Measurements from ENCODE around the gene SDHA. TPM values are rescaled to one million over a fixed set of nuclear protein-coding genes. Genes with fewer than 3 reads are reported as not detected.
"Not testable (repeated sequence)": the region's sequence is repeated elsewhere in the genome, so short reads cannot be mapped to it uniquely, and the experiment has no call there.

The SDHA gene
- total RNA-seq, 3 donors from 2014 or later, result 71.1 to 80.6 (median 79.5) TPM

DNA sequence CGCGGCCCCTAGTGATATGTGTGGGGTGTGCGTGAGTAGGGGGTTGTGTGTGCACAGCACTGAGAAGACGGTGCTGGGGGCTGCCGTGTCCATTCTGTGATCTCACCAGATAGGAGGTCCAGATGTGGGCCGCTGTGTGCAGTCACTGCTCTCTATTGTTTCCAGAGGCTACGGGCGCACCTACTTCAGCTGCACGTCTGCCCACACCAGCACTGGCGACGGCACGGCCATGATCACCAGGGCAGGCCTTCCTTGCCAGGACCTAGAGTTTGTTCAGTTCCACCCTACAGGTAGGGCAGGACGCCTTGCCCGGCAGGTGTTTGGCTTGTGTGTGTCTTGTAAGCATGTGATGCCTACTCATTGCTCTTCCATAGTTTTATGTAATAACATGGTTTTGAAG is 12.6 kb downstream of the SDHA start:
- Histone ChIP-seq H3K27me3 (no peaks in the 10 kb centered on the region), H3K4me3 (no peak overlapping the region), H3K36me3 (no peaks in the 10 kb centered on the region), H3K9me3 (no peaks in the 10 kb centered on the region), H3K4me1 (no peaks in the 10 kb centered on the region), H3K27ac (no peak overlapping the region)
- TF ChIP-seq, protein P1, sequence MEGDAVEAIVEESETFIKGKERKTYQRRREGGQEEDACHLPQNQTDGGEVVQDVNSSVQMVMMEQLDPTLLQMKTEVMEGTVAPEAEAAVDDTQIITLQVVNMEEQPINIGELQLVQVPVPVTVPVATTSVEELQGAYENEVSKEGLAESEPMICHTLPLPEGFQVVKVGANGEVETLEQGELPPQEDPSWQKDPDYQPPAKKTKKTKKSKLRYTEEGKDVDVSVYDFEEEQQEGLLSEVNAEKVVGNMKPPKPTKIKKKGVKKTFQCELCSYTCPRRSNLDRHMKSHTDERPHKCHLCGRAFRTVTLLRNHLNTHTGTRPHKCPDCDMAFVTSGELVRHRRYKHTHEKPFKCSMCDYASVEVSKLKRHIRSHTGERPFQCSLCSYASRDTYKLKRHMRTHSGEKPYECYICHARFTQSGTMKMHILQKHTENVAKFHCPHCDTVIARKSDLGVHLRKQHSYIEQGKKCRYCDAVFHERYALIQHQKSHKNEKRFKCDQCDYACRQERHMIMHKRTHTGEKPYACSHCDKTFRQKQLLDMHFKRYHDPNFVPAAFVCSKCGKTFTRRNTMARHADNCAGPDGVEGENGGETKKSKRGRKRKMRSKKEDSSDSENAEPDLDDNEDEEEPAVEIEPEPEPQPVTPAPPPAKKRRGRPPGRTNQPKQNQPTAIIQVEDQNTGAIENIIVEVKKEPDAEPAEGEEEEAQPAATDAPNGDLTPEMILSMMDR (IDR thresholded peaks at IDR 0.05), result no peak
- TF ChIP-seq POLR2AphosphoS5 (IDR thresholded peaks at IDR 0.05) (no peak), POLR2A (IDR thresholded peaks at IDR 0.05) (no peak)
- no peak for DNase-seq (ENCODE audit: low spot score in 2 of 2)
- intact Hi-C loops (cut with DNase I; ENCODE audit: low total_unique reads), result no loop called here

DNA sequence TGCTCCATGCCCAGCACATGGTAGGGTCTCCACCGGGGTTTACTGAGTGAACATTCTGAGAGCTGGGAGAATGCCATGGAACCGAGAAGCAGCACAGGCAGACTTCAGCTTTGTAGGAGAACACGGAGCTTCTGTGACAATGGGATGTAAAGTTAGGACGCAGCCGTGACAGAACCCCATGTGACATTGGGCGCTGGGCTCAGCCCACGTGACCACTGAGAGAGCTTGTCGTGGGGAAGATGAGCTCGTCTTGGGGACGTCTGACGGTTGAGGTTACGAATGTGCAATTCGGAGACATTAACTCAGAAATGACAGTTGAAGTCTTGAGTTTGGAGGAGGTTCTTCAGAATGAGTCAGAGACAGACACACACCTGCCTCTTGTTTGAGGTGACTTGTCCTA is 13.5 kb downstream of the SDHA start:
- Histone ChIP-seq H3K27me3 (no peaks in the 10 kb centered on the region), H3K4me1 (no peaks in the 10 kb centered on the region), H3K4me3 (no peak overlapping the region), H3K36me3 (no peaks in the 10 kb centered on the region), H3K27ac (no peak overlapping the region), H3K9me3 (no peaks in the 10 kb centered on the region)
- DNase-seq (ENCODE audit: low spot score in 2 of 2), result no peak
- TF ChIP-seq POLR2A (IDR thresholded peaks at IDR 0.05) (no peak), POLR2AphosphoS5 (IDR thresholded peaks at IDR 0.05) (no peak)
- TF ChIP-seq, protein P1 (IDR thresholded peaks at IDR 0.05), result no peak
- intact Hi-C loops (cut with DNase I; ENCODE audit: low total_unique reads), result no loop called here

DNA sequence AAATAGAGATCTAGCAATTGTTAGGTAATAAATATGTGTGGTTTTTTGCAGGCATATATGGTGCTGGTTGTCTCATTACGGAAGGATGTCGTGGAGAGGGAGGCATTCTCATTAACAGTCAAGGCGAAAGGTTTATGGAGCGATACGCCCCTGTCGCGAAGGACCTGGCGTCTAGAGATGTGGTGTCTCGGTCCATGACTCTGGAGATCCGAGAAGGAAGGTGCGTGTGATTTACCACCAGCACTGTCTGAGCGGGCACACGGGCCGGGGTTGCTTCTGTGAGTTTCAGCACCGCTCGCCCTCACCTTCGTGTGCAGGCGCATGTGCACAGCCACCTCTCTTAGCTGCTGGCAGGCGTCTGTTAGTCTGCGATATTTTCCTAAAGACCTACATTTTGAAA is 15.3 kb downstream of the SDHA start:
- H3K27ac ChIP-seq; H3K27me3 ChIP-seq; DNase-seq (ENCODE audit: low spot score in 2 of 2); H3K4me1 ChIP-seq; H3K9me3 ChIP-seq; intact Hi-C loops (cut with DNase I; ENCODE audit: low total_unique reads); H3K36me3 ChIP-seq; H3K4me3 ChIP-seq: not testable (repeated sequence)

DNA sequence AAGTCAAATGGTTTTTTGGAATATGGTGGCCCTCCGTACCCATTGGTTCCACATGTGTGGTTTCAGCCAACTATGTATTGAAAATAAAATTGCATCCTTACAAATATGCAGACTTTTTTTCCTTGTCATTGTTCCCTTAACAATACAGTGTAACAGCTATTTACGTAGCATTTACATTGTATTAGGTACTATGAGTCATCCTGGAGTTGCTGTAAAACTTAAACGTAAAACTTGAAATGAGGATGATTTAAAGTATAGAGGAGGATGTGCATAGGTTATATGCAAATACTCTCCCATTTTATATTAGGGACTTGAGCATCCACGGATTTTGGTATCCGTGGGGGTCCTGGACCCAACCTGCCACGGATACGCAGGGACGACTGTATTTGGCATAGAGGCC is 16.3 kb downstream of the SDHA start:
- Histone ChIP-seq H3K4me3 (no peak overlapping the region), H3K4me1 (no peaks in the 10 kb centered on the region), H3K27me3 (no peaks in the 10 kb centered on the region), H3K27ac (no peak overlapping the region), H3K36me3 (no peaks in the 10 kb centered on the region), H3K9me3 (no peaks in the 10 kb centered on the region)
- no peak for DNase-seq (ENCODE audit: low spot score in 2 of 2)
- intact Hi-C loops (cut with DNase I; ENCODE audit: low total_unique reads), result no loop called here
- TF ChIP-seq POLR2AphosphoS5 (IDR thresholded peaks at IDR 0.05) (no peak), POLR2A (IDR thresholded peaks at IDR 0.05) (no peak)
- TF ChIP-seq, protein P1 (IDR thresholded peaks at IDR 0.05), result no peak

DNA sequence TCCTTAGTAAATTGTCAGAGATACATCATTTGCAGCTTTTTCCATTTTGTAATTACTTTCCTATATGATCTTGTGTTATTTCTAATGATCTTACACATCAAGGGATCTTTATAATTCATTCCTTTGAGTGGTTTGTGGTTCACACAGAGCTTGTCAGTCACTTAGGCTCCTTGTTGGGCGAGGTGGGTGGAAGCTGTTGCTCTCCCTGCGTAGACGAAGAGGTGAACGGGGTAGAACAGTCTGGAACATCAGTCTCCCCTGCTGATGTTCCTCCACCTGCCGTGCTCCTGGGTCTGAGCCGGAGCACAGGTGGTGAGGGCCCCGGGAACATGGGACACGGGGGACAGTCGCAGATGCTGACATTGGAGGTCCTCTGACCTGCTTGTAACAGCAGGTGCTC is 17.4 kb downstream of the SDHA start:
- DNase-seq (ENCODE audit: low spot score in 2 of 2); H3K36me3 ChIP-seq; H3K4me3 ChIP-seq; H3K9me3 ChIP-seq; H3K4me1 ChIP-seq; H3K27ac ChIP-seq; H3K27me3 ChIP-seq; intact Hi-C loops (cut with DNase I; ENCODE audit: low total_unique reads): not testable (repeated sequence)

DNA sequence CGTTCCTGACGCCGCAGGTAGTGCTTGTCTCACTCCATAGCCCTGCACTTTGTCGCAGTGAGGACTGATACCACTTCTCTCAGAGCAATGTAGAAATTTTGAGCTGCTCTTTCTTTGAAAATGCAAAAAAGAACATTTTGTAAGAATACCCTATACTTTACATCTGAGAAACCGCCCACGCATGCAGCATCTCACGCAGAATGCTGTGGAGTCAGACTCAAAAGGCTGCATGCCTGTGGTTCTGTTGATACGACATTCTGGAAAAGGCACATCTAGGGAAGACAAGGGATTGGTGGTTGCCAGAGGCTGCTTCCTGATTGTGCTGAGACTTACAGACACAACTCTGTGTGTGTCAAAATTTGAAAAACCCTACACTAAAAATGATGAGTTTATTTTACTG is 19.8 kb downstream of the SDHA start:
- H3K36me3 ChIP-seq; H3K4me3 ChIP-seq; H3K4me1 ChIP-seq; H3K27ac ChIP-seq; DNase-seq (ENCODE audit: low spot score in 2 of 2); intact Hi-C loops (cut with DNase I; ENCODE audit: low total_unique reads); H3K9me3 ChIP-seq; H3K27me3 ChIP-seq: not testable (repeated sequence)

DNA sequence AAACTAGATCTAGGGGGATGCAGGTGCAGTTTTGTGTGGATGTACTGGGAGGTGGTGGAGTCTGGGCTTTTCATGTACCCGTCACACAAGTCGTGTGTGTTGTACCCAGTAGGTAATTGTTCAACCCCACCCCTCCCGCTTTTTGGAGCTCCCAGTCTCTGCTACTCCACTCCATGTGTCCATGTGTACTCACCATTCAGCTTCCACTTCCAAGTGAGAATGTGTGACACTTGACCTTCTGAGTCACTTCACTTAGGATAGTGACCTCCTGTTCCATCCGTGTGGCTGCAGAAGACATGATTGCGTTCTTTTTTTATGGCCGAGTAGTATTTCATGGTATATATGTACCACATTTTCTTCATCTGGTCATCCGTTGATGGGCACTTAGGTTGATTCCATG is 22.4 kb downstream of the SDHA start:
- DNase-seq (ENCODE audit: low spot score in 2 of 2); intact Hi-C loops (cut with DNase I; ENCODE audit: low total_unique reads); H3K27me3 ChIP-seq; H3K36me3 ChIP-seq; H3K9me3 ChIP-seq; H3K4me1 ChIP-seq; H3K27ac ChIP-seq; H3K4me3 ChIP-seq: not testable (repeated sequence)

DNA sequence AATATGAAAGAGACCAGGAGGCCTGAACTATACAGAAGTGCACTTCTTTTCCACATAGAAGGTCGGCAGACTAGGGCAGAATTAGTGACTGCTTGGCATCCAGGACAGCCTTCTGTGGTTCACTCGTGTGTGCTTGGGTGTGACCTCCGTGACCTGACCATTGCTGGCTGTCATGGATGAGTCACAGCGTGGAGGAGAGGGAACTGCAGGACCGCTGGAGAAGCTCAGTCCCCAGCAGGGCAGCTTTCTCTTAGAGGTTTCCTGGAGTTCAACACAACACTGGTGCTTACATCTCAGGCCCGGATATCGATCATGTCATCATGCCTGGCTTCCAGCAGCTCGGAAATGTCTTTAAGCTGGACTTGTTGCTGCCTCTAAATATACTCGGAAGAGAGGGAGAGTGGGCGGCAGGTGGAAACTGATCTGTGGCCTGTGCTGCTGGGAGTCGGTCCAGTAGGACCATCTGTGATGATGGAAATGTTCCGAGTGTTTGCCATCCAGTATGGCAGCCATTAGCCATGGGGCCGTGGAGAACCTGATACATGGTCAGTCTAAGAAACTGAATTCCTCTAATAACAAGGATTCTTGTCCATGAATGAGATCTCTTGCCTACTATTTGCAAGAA is 23.0 kb downstream of the SDHA start:
- H3K9me3 ChIP-seq; DNase-seq (ENCODE audit: low spot score in 2 of 2); H3K36me3 ChIP-seq; H3K27ac ChIP-seq; H3K4me3 ChIP-seq; H3K27me3 ChIP-seq; intact Hi-C loops (cut with DNase I; ENCODE audit: low total_unique reads); H3K4me1 ChIP-seq: not testable (repeated sequence)

DNA sequence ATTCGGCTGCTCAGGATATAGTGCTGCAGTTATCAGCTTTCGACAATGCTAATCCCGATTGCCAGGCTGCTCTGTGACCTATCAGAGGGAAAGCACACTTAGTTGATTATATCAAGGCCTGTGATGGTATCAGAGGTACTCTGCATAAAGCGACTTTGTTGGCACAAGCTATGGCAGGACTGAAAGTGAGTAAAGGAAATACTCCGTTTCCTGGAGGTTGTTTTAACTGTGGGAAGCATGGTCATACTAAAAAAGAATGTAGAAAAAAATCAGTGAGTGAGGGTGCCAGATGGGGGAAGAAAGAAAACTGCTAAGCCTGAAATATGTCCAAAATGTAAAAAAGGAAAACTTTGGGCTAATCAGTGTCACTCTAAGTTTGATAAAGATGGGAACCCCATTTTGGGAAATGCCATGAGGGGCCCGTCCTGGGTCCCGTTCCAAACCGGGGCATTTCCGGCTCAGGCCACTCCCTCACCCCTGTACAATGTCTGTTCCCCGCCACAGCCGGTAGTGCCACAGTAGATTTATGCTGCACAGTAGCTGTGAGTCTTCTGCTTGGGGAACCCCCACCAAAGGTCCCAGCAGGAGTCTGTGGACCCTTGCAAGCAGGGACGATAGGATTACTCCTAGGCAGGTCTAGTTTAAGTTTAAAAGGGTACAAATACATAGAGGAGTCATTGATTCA is 25.7 kb downstream of the SDHA start:
- H3K4me3 ChIP-seq; H3K27ac ChIP-seq; DNase-seq (ENCODE audit: low spot score in 2 of 2); intact Hi-C loops (cut with DNase I; ENCODE audit: low total_unique reads); H3K27me3 ChIP-seq; H3K36me3 ChIP-seq; H3K4me1 ChIP-seq; H3K9me3 ChIP-seq: not testable (repeated sequence)

DNA sequence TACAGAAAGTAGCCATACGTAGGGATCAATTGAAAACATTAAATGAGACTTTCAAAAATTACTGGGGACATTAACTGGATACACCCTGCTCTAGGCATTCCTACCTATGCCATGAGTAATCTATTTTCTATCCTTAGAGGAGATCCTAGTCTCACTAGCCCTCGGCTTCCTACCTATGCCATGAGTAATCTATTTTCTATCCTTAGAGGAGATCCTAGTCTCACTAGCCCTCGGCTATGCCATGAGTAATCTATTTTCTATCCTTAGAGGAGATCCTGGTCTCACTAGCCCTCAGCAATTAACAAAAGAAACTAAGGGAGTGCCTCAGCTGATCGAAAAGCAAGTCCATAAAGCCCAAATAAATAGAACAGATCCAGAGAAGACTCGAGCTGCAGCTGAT is 27.6 kb downstream of the SDHA start:
- H3K4me1 ChIP-seq; DNase-seq (ENCODE audit: low spot score in 2 of 2); H3K36me3 ChIP-seq; intact Hi-C loops (cut with DNase I; ENCODE audit: low total_unique reads); H3K4me3 ChIP-seq; H3K9me3 ChIP-seq; H3K27ac ChIP-seq; H3K27me3 ChIP-seq: not testable (repeated sequence)
